Measurements from ENCODE around the gene PGBD5.

- TF ChIP-seq CTCF (IDR thresholded peaks at IDR 0.05; ENCODE audit: poor library complexity) (no peak), EZH2 (IDR thresholded peaks at IDR 0.05; ENCODE audit: borderline replicate concordance) (no peak)
Observed at GRCh38 chr1:230366504-230366915, 59.6 kb downstream of the PGBD5 start.
